WTC11 (cell line): ENCODE data around the gene ZFYVE28. TPM values are rescaled to one million over a fixed set of nuclear protein-coding genes. Genes with fewer than 3 reads are reported as not detected.
"Not testable (repeated sequence)": the region's sequence is repeated elsewhere in the genome, so short reads cannot be mapped to it uniquely, and the experiment has no call there.

Experiments
- ATAC-seq: fragments of 200-7000 bp; cut with Tn5 transposase; 2 replicates; pipeline ENCODE4 v1.10.0; 2021; ENCODE audit warnings: mild to moderate bottlenecking, moderate library complexity
- CTCF ChIA-PET: fragments of 300-600 bp; sonication (Branson Sonifier 250); formaldehyde crosslinking; loops from one replicate; lab custom pipeline; 2021; ENCODE audit warnings: antibody characterized with exemption; lab: Charles Lee
- POLR2A ChIA-PET: fragments of 350-600 bp; sonication (Branson Sonifier 250); formaldehyde crosslinking; loops from one replicate; lab custom pipeline; 2021; ENCODE audit warnings: antibody characterized with exemption; lab: Charles Lee
- DNase-seq: peaks from one replicate; pipeline ENCODE4 v3.0.0; 2021; ENCODE audit warnings: low spot score
- H3K27ac Mint-ChIP-seq: 2 replicates; pipeline ENCODE4 v1.8.0; 2021; ENCODE audit warnings: mixed read lengths
- H3K27me3 Mint-ChIP-seq: 2 replicates; pipeline ENCODE4 v1.8.0; 2021; ENCODE audit warnings: low read depth, mild to moderate bottlenecking, moderate library complexity, mixed read lengths
- H3K36me3 Mint-ChIP-seq: 2 replicates; pipeline ENCODE4 v1.8.0; 2021; ENCODE audit warnings: mixed read lengths
- H3K4me1 Mint-ChIP-seq: 2 replicates; pipeline ENCODE4 v1.8.0; 2022; ENCODE audit warnings: mixed read lengths
- H3K4me3 Mint-ChIP-seq: 2 replicates; pipeline ENCODE4 v1.8.0; 2021; ENCODE audit warnings: mild to moderate bottlenecking, moderate library complexity, mixed read lengths
- H3K9me3 Mint-ChIP-seq: 2 replicates; pipeline ENCODE4 v1.8.0; 2021; ENCODE audit warnings: mixed read lengths
- CREM ChIP-seq: sonication (generic); formaldehyde crosslinking; IDR thresholded peaks from 2 replicates; pipeline ENCODE4 v1.8.1; 2022; ENCODE audit warnings: mild to moderate bottlenecking, missing genetic modification reagents, moderate library complexity
- MYBL2 ChIP-seq: sonication (generic); formaldehyde crosslinking; IDR thresholded peaks from 2 replicates; pipeline ENCODE4 v1.8.1; 2023; ENCODE audit warnings: mild to moderate bottlenecking, moderate library complexity, missing genetic modification reagents
- SOX15 ChIP-seq: fragments of 250-450 bp; sonication (Bioruptor Pico); IDR thresholded peaks from 2 replicates; pipeline ENCODE4 v1.9.0; 2021; ENCODE audit warnings: mild to moderate bottlenecking
- ZBTB21 ChIP-seq: sonication (generic); formaldehyde crosslinking; IDR thresholded peaks from 2 replicates; pipeline ENCODE4 v1.8.1; 2023; ENCODE audit warnings: mild to moderate bottlenecking, missing genetic modification reagents, borderline replicate concordance
- total RNA-seq: library from RNA; stranded (reverse); gene quantifications from 3 replicates; pipeline ENCODE4 v1.2.3, GENCODE V29; 2021
- TF ChIP-seq, protein P1 (sequence below): sonication (generic); formaldehyde crosslinking; IDR thresholded peaks from 2 replicates; pipeline ENCODE4 v1.8.1; 2023; ENCODE audit warnings: mild to moderate bottlenecking, missing genetic modification reagents, borderline replicate concordance
- TF ChIP-seq, protein P2 (sequence below): sonication (generic); formaldehyde crosslinking; IDR thresholded peaks from 2 replicates; pipeline ENCODE4 v1.8.0; 2023; ENCODE audit warnings: missing genetic modification reagents, mild to moderate bottlenecking, borderline replicate concordance
- TF ChIP-seq, protein P3 (sequence below): sonication (generic); formaldehyde crosslinking; IDR thresholded peaks from 2 replicates; pipeline ENCODE4 v1.8.1; 2023; ENCODE audit warnings: mild to moderate bottlenecking, missing genetic modification reagents, moderate library complexity
- TF ChIP-seq, protein P4 (sequence below): sonication (generic); formaldehyde crosslinking; IDR thresholded peaks from 2 replicates; pipeline ENCODE4 v1.8.1; 2023; ENCODE audit warnings: mild to moderate bottlenecking, moderate library complexity, missing genetic modification reagents

Gene ZFYVE28
- total RNA-seq, 1 experiment from 2014 or later: 7.8 TPM

DNA sequence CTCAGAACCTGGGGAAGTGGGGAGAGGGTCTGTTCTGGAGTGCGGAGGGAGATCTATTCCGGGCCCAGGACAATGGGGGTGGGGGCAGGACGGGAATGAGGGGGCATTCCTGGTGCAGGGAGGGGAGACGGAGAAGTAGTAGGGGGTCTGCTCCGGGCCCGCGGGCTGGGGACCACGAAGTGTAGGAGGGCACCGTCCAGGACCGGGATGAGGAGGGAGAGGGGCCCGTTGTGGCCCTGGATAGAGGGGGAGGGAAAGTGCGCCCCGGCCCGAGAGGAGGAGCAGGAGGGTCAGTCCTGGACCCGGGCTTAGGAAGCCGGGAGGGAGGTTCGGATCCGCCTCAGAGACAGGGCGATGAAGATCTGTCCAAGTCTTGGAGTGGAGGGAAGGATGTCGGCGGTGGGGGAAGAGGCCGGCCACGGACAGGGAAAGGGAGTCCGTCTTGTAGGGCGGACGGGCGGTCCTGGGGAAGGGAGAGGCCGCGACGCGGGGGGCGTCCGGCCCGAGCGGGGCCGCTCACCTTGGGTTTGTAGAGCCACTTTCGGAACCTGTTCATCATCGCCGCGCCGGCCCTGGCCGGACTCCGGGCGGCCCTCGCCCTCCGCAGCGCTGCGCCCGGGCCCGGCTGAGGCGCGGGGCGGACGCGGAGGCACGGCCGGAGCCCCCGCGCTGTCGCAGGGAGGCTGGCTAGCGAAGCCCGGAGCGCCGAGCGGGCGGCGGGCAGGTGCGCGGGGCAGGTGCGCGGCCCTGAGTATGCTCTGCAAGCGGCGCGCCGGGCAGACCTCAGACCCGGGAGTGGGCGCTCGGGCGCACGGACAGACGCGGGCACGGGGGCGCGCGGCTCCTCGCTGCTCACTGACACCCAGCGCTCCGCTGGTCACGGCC, at the start of gene ZFYVE28 (continued):
- TF ChIP-seq, protein P1, sequence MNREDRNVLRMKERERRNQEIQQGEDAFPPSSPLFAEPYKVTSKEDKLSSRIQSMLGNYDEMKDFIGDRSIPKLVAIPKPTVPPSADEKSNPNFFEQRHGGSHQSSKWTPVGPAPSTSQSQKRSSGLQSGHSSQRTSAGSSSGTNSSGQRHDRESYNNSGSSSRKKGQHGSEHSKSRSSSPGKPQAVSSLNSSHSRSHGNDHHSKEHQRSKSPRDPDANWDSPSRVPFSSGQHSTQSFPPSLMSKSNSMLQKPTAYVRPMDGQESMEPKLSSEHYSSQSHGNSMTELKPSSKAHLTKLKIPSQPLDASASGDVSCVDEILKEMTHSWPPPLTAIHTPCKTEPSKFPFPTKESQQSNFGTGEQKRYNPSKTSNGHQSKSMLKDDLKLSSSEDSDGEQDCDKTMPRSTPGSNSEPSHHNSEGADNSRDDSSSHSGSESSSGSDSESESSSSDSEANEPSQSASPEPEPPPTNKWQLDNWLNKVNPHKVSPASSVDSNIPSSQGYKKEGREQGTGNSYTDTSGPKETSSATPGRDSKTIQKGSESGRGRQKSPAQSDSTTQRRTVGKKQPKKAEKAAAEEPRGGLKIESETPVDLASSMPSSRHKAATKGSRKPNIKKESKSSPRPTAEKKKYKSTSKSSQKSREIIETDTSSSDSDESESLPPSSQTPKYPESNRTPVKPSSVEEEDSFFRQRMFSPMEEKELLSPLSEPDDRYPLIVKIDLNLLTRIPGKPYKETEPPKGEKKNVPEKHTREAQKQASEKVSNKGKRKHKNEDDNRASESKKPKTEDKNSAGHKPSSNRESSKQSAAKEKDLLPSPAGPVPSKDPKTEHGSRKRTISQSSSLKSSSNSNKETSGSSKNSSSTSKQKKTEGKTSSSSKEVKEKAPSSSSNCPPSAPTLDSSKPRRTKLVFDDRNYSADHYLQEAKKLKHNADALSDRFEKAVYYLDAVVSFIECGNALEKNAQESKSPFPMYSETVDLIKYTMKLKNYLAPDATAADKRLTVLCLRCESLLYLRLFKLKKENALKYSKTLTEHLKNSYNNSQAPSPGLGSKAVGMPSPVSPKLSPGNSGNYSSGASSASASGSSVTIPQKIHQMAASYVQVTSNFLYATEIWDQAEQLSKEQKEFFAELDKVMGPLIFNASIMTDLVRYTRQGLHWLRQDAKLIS (CRISPR knock-in tag): no peak
- TF ChIP-seq CREM (CRISPR knock-in tag): 0 out of 2 replicates have a peak, but pooled peaks have one; percentile 8
- TF ChIP-seq, protein P2, sequence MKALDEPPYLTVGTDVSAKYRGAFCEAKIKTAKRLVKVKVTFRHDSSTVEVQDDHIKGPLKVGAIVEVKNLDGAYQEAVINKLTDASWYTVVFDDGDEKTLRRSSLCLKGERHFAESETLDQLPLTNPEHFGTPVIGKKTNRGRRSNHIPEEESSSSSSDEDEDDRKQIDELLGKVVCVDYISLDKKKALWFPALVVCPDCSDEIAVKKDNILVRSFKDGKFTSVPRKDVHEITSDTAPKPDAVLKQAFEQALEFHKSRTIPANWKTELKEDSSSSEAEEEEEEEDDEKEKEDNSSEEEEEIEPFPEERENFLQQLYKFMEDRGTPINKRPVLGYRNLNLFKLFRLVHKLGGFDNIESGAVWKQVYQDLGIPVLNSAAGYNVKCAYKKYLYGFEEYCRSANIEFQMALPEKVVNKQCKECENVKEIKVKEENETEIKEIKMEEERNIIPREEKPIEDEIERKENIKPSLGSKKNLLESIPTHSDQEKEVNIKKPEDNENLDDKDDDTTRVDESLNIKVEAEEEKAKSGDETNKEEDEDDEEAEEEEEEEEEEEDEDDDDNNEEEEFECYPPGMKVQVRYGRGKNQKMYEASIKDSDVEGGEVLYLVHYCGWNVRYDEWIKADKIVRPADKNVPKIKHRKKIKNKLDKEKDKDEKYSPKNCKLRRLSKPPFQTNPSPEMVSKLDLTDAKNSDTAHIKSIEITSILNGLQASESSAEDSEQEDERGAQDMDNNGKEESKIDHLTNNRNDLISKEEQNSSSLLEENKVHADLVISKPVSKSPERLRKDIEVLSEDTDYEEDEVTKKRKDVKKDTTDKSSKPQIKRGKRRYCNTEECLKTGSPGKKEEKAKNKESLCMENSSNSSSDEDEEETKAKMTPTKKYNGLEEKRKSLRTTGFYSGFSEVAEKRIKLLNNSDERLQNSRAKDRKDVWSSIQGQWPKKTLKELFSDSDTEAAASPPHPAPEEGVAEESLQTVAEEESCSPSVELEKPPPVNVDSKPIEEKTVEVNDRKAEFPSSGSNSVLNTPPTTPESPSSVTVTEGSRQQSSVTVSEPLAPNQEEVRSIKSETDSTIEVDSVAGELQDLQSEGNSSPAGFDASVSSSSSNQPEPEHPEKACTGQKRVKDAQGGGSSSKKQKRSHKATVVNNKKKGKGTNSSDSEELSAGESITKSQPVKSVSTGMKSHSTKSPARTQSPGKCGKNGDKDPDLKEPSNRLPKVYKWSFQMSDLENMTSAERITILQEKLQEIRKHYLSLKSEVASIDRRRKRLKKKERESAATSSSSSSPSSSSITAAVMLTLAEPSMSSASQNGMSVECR (CRISPR knock-in tag): 0 out of 2 replicates have a peak, but pooled peaks have one; percentile 41
- no peak for TF ChIP-seq SOX15

DNA sequence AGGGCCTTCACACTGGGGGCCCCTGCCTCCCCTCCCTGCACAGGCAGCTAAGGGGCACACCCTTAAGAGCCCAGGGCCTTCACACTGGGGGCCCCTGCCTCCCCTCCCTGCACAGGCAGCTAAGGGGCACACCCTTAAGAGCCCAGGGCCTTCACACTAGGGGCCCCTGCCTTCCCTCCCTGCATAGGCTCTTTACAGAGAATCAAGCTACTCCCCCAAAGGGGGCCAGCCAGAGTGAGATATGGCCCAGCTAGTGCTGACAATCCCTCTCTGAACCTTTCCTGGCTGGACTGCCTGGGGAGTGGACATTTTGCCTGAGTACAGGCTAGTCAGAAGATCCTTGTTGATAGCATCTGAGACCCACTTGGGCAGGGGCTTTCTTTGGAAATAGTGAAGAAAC, 47.1 kb upstream of the ZFYVE28 start:
- H3K36me3 Mint-ChIP-seq, POLR2A ChIA-PET, H3K9me3 Mint-ChIP-seq, H3K27ac Mint-ChIP-seq, ATAC-seq, H3K4me3 Mint-ChIP-seq, DNase-seq: not testable (repeated sequence)
- H3K27me3 Mint-ChIP-seq: peaks cover 27% of the 10 kb centered on the region
- peaks cover 33% of the 10 kb centered on the region for H3K4me1 Mint-ChIP-seq
- CTCF ChIA-PET: interaction anchor here (1.1 to 3.1 kb wide), 3 partner anchors 24 to 70 kb away, joined by 3 to 22 read pairs (median 3); no protein-coding TSS in a partner anchor

DNA sequence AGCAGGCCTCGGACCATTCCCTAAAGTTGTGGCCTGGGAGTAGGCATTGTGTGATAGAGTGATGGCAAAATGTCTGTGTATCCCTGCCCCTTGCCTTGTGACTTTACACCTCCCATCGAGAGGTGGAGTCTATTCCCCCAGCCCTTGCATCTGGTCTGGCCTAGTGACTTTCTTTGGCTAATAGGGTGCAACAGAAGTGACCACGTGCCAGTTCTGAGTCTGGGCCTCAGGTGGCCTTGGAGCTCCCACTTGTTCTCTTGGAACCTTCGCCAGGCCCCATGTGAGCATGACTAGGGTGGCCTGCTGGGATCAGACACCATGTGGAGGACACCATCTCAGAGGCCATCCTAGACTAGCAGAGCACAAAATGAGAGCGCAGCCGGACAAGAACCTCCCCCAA, 46.6 kb upstream of the ZFYVE28 start:
- TF ChIP-seq, protein P3, sequence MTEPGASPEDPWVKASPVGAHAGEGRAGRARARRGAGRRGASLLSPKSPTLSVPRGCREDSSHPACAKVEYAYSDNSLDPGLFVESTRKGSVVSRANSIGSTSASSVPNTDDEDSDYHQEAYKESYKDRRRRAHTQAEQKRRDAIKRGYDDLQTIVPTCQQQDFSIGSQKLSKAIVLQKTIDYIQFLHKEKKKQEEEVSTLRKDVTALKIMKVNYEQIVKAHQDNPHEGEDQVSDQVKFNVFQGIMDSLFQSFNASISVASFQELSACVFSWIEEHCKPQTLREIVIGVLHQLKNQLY (CRISPR knock-in tag): no peak
- peaks cover 30% of the 10 kb centered on the region for H3K27me3 Mint-ChIP-seq
- ATAC-seq (no peak), DNase-seq (no peak)
- no peak overlapping the region for H3K4me3 Mint-ChIP-seq
- H3K4me1 Mint-ChIP-seq: peaks cover 28% of the 10 kb centered on the region
- H3K27ac Mint-ChIP-seq: no peak overlapping the region
- ChIA-PET POLR2A (no interaction called here), CTCF (interaction anchor here (1.2 to 3.1 kb wide), 2 partner anchors 23 to 29 kb away, joined by 3 to 22 read pairs; no protein-coding TSS in a partner anchor)
- peaks cover 3% of the 10 kb centered on the region; the same call in 1 of the 2 replicates for H3K36me3 Mint-ChIP-seq
- no peaks in the 10 kb centered on the region for H3K9me3 Mint-ChIP-seq

DNA sequence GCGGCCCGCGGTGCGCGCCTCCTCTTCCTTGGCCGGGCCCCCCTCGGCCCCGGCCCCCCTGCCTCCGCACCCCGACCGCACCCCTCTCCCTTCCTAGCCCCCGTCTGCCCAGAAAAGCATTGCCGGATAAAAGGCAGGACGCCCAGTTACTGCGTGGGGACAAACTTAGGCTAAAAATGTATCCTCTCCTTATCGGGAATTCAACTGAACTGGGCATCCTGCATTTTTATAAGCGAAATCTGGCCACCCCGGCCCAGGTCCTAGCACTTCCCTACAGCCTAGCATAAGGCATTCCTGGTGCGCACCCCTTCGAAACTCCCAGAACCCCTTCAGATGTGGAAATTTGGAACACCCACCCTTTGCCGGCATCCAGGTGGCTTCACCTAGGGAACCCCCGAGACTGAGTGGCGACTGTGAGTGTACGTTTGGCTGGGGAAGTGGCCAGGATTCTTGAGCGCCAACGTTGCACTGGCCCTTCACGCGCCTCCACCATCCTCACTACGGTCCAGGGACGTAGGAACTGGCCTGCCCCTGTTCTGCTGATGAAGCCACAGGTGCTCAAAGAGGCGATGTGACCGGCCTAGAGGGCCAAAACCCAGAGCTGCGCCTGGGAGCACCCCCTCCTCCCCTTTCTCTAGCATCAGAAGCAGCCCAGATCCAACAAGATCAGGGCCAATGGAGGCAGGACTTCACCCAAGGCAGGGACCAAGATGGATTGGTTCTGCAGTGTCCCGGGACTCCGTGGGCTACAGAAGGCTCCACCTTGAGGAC, 44.7 kb upstream of the ZFYVE28 start:
- Mint-ChIP-seq H3K36me3 (no peaks in the 10 kb centered on the region), H3K9me3 (no peaks in the 10 kb centered on the region), H3K4me3 (peak overlapping the region; percentile 68), H3K4me1 (peaks cover 23% of the 10 kb centered on the region), H3K27me3 (peaks cover 37% of the 10 kb centered on the region), H3K27ac (0 out of 2 replicates have a peak overlapping the region, but pooled peaks have one; percentile 8)
- DNase-seq (no peak), ATAC-seq (peak; percentile 14)
- POLR2A ChIA-PET: no interaction called here
- CTCF ChIA-PET: interaction anchor here (0.5 to 3.1 kb wide), 10 partner anchors 21 to 552 kb away, joined by 3 to 22 read pairs (median 4); partner anchors contain the start of genes CFAP99 and ZFYVE28
- TF ChIP-seq, protein P4, sequence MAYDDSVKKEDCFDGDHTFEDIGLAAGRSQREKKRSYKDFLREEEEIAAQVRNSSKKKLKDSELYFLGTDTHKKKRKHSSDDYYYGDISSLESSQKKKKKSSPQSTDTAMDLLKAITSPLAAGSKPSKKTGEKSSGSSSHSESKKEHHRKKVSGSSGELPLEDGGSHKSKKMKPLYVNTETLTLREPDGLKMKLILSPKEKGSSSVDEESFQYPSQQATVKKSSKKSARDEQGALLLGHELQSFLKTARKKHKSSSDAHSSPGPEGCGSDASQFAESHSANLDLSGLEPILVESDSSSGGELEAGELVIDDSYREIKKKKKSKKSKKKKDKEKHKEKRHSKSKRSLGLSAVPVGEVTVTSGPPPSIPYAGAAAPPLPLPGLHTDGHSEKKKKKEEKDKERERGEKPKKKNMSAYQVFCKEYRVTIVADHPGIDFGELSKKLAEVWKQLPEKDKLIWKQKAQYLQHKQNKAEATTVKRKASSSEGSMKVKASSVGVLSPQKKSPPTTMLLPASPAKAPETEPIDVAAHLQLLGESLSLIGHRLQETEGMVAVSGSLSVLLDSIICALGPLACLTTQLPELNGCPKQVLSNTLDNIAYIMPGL: 0 out of 2 replicates have a peak, but pooled peaks have one; percentile 27
- no peak for TF ChIP-seq MYBL2 (CRISPR knock-in tag)
- no peak for TF ChIP-seq ZBTB21 (CRISPR knock-in tag)
- TF ChIP-seq, protein P2 (CRISPR knock-in tag): no peak
